22Rv1 (cell line): ENCODE results near the gene KRR1.
"Not testable (repeated sequence)": the region's sequence is repeated elsewhere in the genome, so short reads cannot be mapped to it uniquely, and the experiment has no call there.

ENCODE experiments used
- H3K27ac ChIP-seq: fragments of 450-650 bp; 2 replicates; pipeline ENCODE4 v1.5.1; 2017
- ZFX ChIP-seq: fragments of 450-650 bp; IDR thresholded peaks from 2 replicates; pipeline ENCODE4 v1.6.1; 2017; ENCODE audit warnings: antibody characterized with exemption, borderline replicate concordance
- TF ChIP-seq, protein P1 (sequence below): fragments of 450-650 bp; IDR thresholded peaks from 2 replicates; pipeline ENCODE4 v1.5.1; 2017; ENCODE audit warnings: mild to moderate bottlenecking

The KRR1 gene

DNA sequence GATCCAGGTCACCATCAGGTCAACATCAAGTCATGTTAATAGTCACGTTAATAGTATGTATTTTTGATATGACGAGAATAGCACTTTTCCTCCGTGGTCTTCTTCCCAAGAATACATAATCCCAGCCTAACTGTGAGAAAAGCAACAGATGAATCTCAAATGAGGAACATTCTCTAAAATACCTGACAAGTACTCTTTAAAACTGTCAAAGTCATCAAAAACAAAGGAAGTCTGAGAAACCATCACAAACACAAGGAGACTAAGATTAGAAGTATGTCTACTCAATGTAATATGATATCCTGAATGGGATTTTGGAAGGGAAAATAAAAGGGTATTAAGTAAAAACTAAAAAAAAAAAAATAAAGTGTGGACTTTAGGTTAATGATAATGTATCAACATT lies 67.7 kb downstream of the KRR1 start:
- TF ChIP-seq, protein P1, sequence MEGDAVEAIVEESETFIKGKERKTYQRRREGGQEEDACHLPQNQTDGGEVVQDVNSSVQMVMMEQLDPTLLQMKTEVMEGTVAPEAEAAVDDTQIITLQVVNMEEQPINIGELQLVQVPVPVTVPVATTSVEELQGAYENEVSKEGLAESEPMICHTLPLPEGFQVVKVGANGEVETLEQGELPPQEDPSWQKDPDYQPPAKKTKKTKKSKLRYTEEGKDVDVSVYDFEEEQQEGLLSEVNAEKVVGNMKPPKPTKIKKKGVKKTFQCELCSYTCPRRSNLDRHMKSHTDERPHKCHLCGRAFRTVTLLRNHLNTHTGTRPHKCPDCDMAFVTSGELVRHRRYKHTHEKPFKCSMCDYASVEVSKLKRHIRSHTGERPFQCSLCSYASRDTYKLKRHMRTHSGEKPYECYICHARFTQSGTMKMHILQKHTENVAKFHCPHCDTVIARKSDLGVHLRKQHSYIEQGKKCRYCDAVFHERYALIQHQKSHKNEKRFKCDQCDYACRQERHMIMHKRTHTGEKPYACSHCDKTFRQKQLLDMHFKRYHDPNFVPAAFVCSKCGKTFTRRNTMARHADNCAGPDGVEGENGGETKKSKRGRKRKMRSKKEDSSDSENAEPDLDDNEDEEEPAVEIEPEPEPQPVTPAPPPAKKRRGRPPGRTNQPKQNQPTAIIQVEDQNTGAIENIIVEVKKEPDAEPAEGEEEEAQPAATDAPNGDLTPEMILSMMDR = no peak
- no peak for TF ChIP-seq ZFX
- H3K27ac ChIP-seq = no peak overlapping the region

DNA sequence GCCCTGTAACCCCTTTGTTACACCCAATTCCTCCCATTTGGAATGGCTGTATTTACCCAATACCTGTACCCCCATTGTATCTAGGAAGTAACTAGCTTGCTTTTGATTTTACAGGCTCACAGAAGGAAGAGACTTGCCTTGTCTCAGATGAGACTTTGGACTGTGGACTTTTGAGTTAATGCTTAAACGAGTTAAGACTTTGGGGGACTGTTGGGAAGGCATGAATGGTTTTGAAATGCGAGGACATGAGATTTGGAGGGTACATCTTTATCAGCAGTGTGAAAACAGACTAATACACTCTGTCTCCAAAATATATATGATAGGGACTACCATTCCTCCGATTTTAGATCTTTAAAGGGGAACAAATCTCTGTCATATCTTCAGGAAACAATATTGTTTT lies 69.0 kb downstream of the KRR1 start:
- H3K27ac ChIP-seq = not testable (repeated sequence)

DNA sequence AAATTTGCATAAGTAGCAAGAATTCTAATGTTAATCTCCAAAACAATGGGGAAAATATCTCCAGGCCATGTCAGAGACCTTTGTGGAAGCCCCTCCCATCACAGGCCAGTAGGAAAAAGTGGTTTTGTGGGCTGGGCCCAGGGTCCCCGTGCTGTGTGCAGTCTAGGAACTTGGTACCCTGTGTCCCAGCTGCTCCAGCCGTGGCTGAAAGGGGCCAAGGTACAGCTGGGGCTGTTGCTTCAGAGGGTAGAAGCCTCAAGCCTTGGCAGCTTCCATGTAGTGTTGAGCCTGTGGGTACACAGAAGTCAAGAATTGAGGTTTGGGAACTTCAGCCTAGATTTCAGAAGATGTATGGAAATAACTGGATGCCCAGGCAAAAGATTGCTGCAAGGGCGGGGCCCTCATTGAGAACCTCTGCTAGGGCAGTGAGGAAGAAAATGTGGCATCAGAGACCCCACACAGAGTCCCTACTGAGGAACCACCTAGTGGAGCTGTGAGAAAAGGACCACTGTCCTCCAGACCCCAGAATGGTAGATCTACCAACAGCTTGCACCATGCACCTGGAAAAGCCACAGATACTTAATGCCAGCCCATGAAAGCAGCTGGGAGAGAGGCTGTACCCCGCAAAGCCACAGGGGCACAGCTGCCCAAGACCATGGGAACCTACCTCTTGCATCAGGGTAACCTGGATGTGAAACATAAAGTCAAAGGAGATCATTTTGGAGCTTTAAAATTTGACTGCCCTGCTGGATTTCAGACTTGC lies 69.5 kb downstream of the KRR1 start:
- H3K27ac ChIP-seq = not testable (repeated sequence)
